Erythroblast (primary cell): Measurements from ENCODE around the gene PCDH9.

Experiments used
- GATA1 ChIP-seq: IDR thresholded peaks from 2 replicates; pipeline ENCODE4 v1.6.1; 2011; ENCODE audit warnings: low read depth, mild to moderate bottlenecking, control low read depth, low read length, moderate library complexity
- POLR2A ChIP-seq: IDR thresholded peaks from 2 replicates; pipeline ENCODE4 v1.6.1; 2011; ENCODE audit warnings: mild to moderate bottlenecking, low read length

DNA sequence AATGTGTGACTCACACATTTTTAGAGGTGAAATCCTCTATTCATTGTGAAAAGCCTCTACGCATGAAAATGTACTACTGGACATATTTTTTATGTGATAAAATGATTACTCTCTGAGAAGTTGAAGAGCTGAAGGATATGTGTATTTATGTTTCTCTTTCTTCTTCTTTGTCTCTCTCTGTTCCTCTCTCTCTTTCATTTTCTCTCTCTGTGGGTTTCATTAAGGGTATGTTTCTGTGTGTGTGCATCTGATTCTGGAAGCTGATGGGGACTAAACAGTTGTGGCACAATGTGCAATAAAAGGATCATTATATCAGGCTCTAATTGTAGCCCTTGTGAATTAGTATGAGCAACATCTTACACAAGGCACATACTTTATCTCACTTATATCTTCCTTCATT is 867.7 kb downstream of the PCDH9 start:
- TF ChIP-seq POLR2A (no peak), GATA1 (no peak)
